SHP77 (cell line): ENCODE results near the gene BRD3.
"Not testable (repeated sequence)": the region's sequence is repeated elsewhere in the genome, so short reads cannot be mapped to it uniquely, and the experiment has no call there.

ENCODE experiments used
- DNase-seq, 2 experiments: peaks; one replicate each; lab custom pipeline; 2025; lab: John Stamatoyannopoulos, UW

Gene BRD3

GRCh38 chr9:134067904-134068743 is at the start of gene BRD3:
BRD3 (minus strand) TSS chr9:134068026; CDS start chr9:134053477, 14,549 bp downstream.
- DNase-seq: peak; percentile 86 to 87

- DNase-seq: no peak
Measured at GRCh38 chr9:134112561-134112960, 44.7 kb upstream of the BRD3 start.

DNA sequence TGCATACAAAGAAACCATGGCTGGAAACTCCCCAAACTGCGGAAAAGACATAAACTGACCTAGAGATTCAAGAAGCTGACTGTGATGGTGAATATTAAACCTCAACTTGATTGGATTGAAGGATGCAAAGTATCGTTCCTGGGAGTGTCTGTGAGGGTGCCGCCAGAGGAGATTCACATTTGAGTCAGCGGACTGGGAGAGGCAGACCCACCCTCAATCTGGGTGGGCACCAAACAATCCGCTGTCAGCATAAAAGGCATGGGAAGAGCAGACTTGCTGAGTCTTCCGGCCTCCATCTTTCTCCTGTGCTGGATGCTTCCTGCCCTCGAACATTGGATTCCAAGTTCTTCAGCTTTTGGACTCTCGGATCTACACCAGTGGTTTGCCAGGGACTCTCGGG is 43.2 kb upstream of the BRD3 start:
- DNase-seq: no peak

DNA sequence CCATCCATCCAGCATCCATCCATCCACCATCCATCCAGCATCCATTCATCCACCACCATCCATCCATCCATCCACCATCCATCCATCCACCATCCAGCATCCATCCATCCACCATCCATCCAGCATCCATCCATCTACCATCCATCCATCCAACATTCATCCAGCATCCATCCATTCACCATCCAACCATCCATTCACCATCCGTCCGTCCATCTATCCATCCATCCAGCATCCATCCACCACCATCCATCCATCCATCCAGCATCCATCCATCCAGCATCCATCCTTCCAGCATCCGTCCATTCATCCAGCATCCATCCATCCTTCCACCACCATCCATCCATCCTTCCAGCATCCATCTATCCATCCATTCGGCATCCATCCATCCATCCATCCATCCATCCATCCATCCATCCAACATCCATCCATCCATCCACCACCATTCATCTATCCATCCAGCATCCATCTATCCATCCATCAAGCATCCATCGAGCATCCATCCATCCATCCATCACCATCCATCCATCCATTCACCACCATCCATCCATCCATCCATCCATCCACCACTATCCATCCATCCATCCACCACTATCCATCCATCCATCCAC is 35.7 kb upstream of the BRD3 start:
- DNase-seq: no peak

- no peak for DNase-seq
Measured at GRCh38 chr9:134101623-134102149, 33.9 kb upstream of the BRD3 start.

DNA sequence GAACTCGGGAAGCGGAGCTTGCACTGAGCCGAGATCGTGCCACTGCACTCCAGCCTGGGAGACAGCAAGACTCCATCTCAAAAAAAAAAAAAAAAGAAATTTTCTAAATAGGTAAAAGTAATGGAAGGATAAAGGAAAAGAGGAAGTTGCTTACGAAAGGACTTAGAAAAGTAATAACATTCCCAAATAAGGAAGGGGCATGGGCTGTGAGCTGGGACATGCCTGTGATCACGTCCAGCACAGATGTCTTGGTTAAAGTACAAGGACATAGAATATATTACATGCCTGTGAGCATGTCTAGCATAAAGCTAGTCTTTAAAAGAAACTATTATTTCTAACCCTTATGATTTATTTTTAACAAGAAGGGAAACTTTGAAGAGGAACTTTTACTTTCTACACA is 33.3 kb upstream of the BRD3 start:
- DNase-seq: not testable (repeated sequence)

DNA sequence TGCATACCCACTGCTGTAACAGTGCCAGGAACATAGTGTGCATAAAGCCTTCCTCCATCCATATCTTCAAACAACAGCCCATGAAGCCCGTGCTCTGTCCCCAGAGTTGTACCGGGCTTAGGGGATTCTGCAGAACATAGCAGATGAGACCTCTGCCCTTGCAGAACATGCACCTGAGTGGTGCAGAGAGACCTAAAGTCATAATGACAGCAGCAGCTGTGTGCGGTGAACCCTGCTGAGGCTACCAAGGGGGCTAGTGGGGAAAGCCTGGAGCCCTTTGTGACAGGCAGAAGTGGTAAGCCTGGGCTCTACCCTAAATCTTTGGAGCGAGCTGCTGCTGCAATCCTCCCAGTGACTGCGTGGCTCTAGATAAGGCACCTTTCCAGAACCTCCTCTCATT is 32.2 kb upstream of the BRD3 start:
- no peak for DNase-seq

- DNase-seq: peak; percentile 21 to 36
Measured at GRCh38 chr9:134099123-134099761, 31.4 kb upstream of the BRD3 start.

- DNase-seq: no peak
Measured at GRCh38 chr9:134089972-134090371, 22.1 kb upstream of the BRD3 start.

DNA sequence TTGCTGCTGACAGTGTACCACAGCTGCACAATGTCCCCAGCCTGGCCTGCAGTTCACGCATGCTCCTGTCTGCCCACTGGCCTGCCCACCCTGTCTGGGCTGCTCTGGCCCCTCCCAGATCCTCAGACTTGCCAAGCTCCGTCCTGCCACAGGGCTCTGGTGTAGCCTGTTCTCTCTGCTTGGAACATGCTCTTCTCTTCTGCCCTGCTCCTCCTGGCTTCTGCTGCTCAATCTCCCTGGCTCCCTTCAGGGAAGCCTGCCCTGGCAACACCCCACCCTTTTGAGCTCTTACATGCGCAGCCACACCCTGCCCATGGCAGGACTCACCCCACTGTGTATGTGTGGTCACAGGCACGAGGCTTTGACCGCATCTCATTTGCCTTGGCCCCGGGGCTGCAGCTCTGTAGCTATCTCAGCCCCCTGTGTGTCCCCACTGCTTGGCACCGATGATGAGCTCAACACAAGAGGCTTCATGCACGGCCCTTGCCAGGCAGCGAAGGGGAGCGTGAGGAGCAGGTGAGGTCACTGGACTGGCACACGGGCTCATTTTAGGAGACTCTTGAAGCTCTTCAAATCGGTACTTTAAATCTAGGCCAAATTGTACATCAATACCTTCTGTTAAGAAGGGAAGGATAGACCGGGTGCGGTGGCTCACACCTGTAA is 20.4 kb upstream of the BRD3 start:
- DNase-seq: no peak

DNA sequence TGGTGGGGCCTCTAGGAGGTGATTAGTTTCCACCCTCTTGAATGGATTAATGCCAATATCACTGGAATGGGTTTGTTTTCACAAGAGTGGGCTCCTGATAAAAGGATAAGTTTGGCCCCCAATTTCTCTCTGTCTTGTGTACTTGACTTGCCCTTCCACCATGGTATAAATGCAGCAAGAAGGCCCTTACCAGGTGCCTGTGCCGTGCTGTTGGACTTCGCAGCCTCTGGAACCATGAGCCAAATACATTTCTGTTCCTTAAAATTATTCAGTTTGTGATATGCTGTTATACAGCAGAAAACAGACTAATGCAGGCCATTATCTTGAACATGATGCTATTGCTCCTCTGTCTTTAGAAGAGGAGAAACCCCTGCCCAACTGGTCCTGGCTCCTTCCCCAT is 17.8 kb upstream of the BRD3 start:
- no peak for DNase-seq

DNA sequence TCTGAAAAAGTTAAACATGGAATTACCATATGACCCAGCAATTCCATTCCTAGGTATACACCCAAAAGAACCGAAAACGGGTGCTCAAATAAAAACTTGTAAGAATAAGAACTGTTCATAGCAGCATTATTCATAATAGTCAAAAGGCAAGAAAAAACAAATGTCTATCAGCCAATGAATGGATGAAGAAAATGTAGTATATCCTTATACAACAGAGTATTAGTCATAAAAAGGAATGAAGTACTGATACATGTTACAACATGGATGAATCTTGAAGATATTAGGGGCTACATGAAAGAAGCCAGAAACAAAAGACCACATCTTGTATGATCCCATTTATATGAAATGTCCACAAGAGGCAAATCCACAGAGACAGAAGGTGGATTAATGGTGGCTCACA is 15.6 kb upstream of the BRD3 start:
- DNase-seq: no peak

GRCh38 chr9:134076644-134077043 is 8.8 kb upstream of the BRD3 start:
- no peak for DNase-seq

DNA sequence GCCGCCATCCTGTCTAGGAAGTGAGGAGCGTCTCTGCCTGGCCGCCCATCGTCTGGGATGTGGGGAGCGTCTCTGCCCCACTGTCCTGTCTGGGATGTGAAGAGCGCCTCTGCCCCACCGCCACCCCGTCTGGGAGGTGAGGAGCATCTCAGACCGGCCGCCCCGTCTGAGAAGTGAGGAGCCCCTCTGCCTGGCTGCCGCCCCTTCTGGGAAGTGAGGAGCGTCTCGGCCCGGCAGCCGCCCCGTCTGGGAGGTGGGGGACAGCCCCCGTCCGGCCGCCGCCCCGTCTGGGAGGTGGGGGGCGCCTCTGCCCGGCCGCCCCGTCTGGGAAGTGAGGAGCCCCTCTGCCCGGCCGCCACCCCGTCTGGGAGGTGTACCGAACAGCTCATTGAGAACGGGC is 7.9 kb upstream of the BRD3 start:
- DNase-seq: not testable (repeated sequence)

DNA sequence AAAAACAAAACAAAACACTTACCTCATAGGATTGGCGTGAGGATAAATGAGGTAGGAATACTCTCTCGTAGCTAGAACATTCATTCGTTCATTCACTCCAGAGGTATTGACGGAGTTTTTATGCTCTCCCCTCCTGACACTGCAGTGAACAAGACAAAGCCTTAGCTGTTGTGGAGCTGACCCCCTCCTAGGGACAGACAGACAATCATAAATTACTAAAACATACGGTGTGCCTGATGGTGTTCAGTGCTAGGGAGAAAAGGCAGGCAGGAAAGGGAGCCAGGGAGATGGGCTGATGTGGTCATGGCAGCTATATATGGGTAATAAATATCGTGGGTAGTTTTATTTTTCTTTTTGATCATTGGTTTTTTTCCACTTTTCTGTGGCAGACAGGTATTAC is 5.7 kb upstream of the BRD3 start:
- no peak for DNase-seq

DNA sequence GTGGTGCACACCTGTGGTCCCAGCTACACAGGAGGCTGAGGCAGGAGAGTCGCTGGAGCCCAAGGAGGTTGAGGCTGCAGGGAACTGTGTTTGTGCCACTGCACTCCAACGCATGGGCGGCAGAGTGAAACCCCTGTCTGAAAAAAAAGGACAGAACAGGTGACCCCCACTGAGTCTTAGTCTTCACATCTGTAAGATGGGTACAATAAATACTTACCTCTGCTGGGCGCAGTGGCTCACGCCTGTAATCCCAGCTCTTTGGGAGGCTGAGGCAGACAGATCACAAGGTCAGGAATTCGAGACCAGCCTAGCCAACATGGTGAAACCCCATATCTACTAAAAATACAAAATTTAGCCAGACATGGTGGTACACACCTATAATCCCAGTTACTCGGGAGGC is 4.9 kb upstream of the BRD3 start:
- DNase-seq: not testable (repeated sequence)

- peak in 1 of 2 experiments; percentile 32 for DNase-seq
Measured at GRCh38 chr9:134071149-134071548, 3.3 kb upstream of the BRD3 start.

GRCh38 chr9:134069480-134070399 is 1.9 kb upstream of the BRD3 start:
- DNase-seq: no peak

- peak in 1 of 2 experiments; percentile 39 for DNase-seq
Measured at GRCh38 chr9:134068744-134069479, 1.1 kb upstream of the BRD3 start.
